NCI-H2171 treated with DMSO at 0.1 percent for 48 hours (cell line): ENCODE results near the gene MYLK.
"Not testable (repeated sequence)": the region's sequence is repeated elsewhere in the genome, so short reads cannot be mapped to it uniquely, and the experiment has no call there.

Experiments used
- DNase-seq: peaks from one replicate; lab custom pipeline; 2025; lab: John Stamatoyannopoulos, UW

The MYLK gene

GRCh38 chr3:123622766-123623165 lies 261.4 kb downstream of the MYLK start:
- DNase-seq: no peak

GRCh38 chr3:123621850-123622189 lies 262.3 kb downstream of the MYLK start:
- no peak for DNase-seq

- peak; percentile 47 for DNase-seq
These were observed 262.8 kb downstream of the MYLK start for GRCh38 chr3:123621186-123621849.

- no peak for DNase-seq
These were observed 263.8 kb downstream of the MYLK start for GRCh38 chr3:123620343-123620742.

- DNase-seq: peak; percentile 68
These were observed 265.2 kb downstream of the MYLK start for GRCh38 chr3:123618768-123619484.

GRCh38 chr3:123618076-123618708 lies 265.9 kb downstream of the MYLK start:
- DNase-seq: no peak

GRCh38 chr3:123616593-123616992 lies 267.5 kb downstream of the MYLK start:
- DNase-seq: no peak

GRCh38 chr3:123613543-123613942 lies 270.6 kb downstream of the MYLK start:
- no peak for DNase-seq

GRCh38 chr3:123611674-123612073 lies 272.5 kb downstream of the MYLK start:
- not testable (repeated sequence) for DNase-seq

GRCh38 chr3:123611082-123611481 lies 273.1 kb downstream of the MYLK start:
- no peak for DNase-seq

GRCh38 chr3:123610331-123610730 lies 273.8 kb downstream of the MYLK start:
- DNase-seq: peak; percentile 98

GRCh38 chr3:123609063-123609462 lies 275.1 kb downstream of the MYLK start:
- DNase-seq: no peak

GRCh38 chr3:123608263-123608937 lies 275.7 kb downstream of the MYLK start:
- no peak for DNase-seq

GRCh38 chr3:123606527-123606926 lies 277.6 kb downstream of the MYLK start:
- DNase-seq: no peak

- no peak for DNase-seq
These were observed 278.3 kb downstream of the MYLK start for GRCh38 chr3:123605789-123606234.

GRCh38 chr3:123603153-123603552 lies 281.0 kb downstream of the MYLK start:
- not testable (repeated sequence) for DNase-seq

- no peak for DNase-seq
These were observed 281.8 kb downstream of the MYLK start for GRCh38 chr3:123602325-123602724.

- DNase-seq: not testable (repeated sequence)
These were observed 283.3 kb downstream of the MYLK start for GRCh38 chr3:123600863-123601262.

- no peak for DNase-seq
These were observed 286.6 kb downstream of the MYLK start for GRCh38 chr3:123597561-123597960.

GRCh38 chr3:123595396-123596180 lies 288.5 kb downstream of the MYLK start:
- no peak for DNase-seq

- peak; percentile 33 for DNase-seq
These were observed 290.8 kb downstream of the MYLK start for GRCh38 chr3:123593381-123593780.
